ENCODE data around the gene UTS2B.
"Not testable (repeated sequence)": the region's sequence is repeated elsewhere in the genome, so short reads cannot be mapped to it uniquely, and the experiment has no call there.

The UTS2B gene

GRCh38 chr3:191275751-191276150 is 54.6 kb downstream of the UTS2B start:
- no peak for DNase-seq

DNA sequence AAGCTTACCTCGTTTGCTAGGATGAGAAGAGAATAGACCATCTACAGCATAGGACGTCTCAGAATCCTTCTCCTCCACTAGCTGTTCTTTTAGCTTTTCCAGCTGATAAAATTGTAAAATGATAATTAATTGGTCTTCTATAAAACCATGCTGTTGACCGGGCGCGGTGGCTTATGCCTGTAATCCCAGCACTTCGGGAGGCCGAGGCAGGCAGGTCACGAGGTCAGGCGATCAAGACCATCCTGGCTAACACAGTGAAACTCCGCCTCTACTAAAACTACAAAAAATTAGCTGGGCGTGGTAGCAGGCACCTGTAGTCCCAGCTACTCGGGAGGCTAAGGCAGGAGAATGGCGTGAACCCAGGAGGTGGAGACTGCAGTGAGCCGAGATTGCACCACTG is 55.1 kb downstream of the UTS2B start:
- not testable (repeated sequence) for DNase-seq

DNA sequence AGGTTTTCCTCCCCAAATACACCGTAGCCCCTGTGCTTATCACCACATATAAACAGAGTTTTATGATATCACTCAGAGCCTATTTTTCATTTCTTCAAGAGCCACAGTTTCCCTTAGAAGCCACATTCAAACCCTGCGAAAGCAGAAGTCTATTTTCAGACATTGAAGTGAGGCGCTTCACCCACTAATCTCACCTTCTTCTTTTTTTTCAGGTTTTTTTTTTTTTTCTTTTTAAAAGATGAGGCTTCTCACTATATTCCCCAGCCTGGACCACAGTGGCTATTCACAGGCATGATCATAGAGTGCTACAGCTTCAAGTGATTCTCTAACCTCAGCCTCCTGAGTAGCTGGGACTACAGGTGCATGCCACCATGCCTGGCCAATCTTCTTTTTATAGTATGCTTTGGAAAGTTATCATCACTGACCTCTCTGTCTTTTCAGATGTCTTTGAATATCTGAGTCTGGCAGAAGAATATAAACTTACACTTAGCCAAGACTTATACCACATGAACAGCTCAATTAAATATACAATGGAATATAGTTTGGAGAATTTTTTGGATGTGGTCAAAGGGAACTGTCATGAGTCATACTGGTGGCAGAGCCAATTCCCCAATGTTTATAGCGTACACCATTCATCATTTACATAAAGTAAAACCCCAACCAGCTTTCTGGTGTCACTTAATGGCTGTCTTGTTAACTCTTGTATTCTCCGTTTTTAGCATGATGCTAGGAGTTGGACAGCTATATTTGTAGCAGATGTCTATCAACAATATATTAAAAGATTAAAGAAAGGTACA is 60.8 kb downstream of the UTS2B start:
- peak; percentile 10 for DNase-seq

- DNase-seq, result no peak
Measured at GRCh38 chr3:191268737-191269136, 61.6 kb downstream of the UTS2B start.

GRCh38 chr3:191263850-191264249 is 66.5 kb downstream of the UTS2B start:
- no peak for DNase-seq

DNA sequence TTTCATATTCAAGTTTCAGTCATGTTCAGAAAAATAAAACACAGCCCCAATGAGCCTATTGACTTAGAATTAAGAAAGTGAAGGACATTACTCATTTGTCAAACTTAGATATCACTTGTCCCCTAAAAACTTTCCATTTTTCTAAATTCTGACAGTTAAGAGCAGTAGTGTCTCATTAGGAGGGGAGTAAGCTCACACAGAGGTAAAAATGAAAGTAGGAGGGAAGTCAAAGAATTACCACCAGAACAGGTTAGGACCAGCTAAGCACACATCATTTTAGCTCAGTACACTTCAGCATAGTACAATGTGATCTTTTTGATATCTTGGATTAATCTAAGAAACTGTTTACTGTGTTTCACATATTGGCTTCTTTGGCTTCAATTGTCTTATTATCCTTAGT is 67.0 kb downstream of the UTS2B start:
- no peak for DNase-seq

DNA sequence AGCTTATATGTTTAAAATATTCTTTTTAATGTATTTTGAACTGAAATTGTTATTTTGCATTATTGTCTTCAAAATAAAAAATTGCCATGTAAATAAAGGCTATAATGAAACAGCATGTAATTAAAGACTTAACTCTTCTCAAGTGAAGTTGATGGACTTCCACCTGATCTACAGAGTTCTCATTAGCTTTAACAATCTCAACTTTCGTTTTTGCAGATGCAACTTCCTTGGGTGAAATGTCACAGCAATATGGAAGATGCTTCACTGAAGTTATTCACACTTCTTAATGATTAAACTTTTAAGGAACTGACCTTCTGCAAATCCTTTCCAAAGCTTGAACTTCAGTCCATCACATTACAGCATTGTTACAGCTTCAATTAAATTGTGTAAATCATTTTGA is 67.7 kb downstream of the UTS2B start:
- DNase-seq, result no peak

DNA sequence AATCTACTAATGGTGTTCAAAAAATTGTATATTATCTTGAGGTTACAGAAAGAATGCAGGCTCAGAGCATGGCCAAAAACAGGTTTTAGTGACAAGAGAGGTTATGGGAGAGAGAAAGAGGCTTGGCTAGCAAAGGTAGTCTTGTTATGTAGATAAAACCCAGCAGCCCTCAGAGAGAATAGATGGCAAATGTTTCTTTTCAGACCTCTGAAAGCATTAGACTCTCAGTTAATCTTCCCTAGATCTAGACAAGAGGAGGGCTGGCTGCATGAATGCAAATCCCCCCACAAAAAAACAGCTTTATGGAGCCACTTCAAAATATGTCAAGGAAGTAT is 69.1 kb downstream of the UTS2B start:
- no peak for DNase-seq

GRCh38 chr3:191260431-191261303 is 69.7 kb downstream of the UTS2B start:
- DNase-seq, result no peak

DNA sequence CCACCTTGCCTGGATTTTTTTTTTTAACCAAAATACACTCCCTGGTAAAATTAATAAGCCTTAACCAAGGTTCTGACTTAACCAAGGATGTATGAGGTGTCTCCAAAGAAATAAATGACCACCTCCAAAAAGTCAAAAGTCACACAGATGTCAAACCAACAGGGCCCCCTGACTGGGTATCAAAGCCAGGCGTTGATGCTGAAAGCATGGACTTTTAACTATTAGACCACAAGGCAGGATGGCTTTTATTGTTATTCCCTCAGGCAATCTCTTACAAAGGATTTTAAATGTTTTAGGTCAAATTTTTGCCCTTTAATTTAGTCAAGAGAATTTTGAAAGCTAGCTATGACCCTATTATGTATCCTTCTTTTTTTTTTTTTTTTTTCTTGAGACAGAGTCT is 70.8 kb downstream of the UTS2B start:
- no peak for DNase-seq

DNA sequence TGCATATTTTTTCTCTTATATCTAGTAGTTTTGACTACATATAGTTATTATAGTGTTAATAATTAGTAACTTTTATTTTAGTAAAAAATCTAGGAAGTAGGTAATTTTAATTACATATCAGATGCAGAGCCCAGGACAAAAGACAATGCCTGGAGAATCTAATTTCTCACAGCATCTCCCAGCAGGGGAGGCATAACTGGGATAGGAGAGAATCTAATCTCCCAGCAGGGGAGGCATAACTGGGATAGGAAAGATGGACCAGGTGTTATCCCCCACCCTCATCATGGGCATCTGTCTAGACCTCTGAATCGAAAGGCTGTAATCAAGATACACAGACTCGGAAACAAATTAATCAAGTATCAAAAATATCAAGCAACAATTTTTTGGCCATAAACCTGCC is 73.0 kb downstream of the UTS2B start:
- DNase-seq, result no peak

DNA sequence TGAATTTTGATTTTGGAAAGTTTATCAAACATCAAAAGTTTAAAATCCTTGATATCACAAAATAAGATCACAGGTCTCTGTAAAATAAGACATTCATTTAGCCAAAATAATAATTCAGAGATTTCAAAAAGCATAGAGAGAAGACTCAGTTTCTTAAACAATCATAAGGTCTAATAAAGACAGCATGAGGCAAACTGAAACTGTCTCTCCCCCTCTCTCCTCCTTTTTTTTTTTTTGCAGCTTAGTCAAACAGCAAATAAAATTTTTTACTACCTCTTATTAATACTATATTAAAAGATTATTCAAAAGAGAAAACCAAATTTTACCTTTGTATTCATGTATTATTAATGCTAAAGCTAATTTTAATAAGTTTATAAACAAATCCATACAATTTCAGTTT is 73.9 kb downstream of the UTS2B start:
- DNase-seq, result no peak

DNA sequence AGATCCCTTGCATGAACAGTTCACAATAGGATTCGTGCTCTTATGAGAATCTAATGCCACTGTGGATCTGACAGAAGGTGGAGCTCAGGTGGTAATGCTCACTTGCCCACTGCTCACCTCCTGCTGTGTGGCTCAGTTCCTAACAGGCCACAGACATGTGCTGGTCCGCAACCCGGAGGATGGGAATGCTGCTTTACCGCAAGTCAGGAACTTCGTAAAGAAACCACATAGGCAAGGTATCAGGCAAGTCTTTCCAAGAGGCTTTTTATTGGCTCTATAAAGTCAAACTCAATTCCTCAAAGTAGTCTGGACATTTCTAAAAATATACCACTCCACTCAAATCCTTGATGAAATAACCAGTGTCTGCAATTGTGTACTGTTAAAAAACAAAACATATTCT is 75.2 kb downstream of the UTS2B start:
- DNase-seq, result no peak

DNA sequence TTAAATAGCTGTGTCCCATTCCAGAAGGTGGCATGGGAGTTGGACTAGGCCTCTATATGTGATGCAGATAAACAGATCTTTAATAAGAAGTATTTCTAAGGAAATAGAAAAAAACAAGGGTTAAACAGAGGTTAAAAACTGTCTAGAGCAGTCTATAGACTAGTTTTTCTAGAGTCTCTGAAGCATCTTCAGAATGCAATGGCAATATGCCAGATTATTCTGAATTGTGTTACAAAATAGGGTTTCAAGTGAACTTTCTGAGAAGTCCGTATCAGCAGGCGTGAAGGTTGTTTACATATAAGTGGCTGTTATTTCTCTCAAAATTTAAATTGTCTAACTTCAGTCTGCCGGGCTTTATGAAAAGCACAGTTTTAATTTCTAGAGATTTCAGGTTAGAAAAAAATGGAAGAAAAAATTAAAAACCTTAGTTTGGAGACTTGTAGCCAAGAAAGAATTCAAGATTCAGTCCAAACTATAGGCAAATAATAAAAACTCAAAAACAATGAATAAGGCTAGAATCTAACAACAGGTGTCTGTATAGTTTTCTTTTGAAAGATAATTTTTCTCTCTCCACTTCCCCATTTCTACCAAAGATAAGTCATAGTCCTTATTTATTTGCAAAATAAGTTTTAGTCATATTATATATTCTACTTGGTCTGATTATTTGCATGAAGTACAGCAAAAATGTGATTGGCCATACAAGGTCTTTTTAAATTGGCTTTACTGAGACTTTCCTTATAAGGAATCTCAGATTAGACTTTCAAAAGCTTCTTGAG is 76.0 kb downstream of the UTS2B start:
- peak; percentile 24 for DNase-seq

- DNase-seq, result no peak
Measured at GRCh38 chr3:191253089-191253799, 77.1 kb downstream of the UTS2B start.

DNA sequence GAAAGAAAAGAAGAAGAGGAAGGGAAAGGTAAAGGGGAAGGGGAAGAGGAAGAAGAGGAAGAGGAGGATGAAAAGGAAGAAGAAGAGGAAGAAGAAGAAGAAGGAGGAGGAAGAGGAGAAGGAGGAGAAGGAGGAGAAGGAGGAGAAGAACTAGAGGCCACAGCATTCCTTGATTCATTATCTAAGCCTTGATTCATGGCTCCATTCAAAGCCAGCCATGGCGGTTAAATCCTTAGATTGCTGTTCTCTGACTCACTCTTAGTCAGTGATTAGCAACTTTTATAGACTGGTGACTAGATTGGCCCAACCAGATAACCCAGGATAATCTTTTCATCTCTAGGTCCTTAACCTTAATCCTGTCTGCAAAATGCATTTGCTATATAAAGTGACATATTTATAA is 83.7 kb downstream of the UTS2B start:
- DNase-seq, result peak; percentile 88

GRCh38 chr3:191246034-191246433 is 84.3 kb downstream of the UTS2B start:
- DNase-seq, result not testable (repeated sequence)

- DNase-seq, result peak; percentile 33
Measured at GRCh38 chr3:191244242-191244867, 86.0 kb downstream of the UTS2B start.

DNA sequence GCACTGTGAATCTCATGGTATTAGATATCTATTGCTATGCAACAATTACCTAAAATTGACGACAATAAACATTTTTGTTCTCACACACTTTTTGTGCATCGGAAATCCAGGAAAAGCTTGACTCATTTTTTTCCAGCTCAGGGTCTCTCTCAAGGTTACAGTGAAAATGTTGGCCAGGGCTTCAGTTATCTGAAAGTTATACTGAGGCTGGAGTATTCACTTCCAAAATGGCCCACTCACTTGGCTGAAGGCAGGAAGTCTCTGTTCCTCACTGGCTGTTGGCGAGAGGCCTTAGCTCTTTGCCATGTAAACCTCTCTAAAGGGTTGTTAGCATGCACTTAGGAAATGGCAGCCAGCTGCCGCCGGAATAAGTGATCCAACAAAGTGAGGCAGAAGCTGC is 89.8 kb downstream of the UTS2B start:
- DNase-seq, result no peak

DNA sequence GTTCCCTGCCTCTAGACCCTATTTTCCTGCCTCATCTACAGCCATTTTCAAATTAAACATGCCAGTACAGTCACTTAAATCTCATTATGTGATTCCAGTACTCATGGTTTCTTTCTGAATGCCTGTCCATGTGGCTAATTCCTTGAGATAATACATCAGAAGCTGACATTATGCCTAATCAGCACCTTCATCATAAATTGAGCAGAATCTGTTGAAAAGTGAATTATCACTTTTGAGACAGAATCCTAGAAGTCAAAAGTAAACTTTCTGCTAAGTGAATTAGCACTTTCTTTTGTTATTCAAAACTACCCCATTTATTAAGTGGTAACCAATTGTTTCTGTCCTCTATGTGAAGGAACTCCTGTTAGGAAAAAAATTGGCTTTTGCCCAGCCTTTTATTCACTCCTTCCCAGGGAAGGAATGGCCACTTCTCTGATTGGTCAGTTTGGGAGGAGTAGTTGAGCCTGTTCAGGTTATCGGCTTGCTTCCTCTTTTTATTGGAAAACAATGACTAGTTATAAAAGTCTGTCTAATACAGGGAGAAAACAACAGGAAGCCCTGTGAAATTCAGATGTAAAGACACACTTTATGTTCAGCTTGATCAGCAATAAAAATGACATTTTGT is 90.8 kb downstream of the UTS2B start:
- no peak for DNase-seq

GRCh38 chr3:191238321-191238817 is 92.0 kb downstream of the UTS2B start:
- DNase-seq, result peak; percentile 81

Measured in fibroblast of skin of back (primary cell).